HL-60 (cell line): Measurements from ENCODE around the gene HLA-DMA.

Source experiments
- DNase-seq, 2 experiments: peaks; one replicate each; pipeline ENCODE4 v3.0.0-alpha.2; 2010 to 2020; ENCODE audit warnings: low read depth in 1 of 2, low spot score in 1 of 2
- H3K27ac ChIP-seq: fragments of 250-450 bp; sonication (Bioruptor Pico); replicated peaks from 2 replicates; pipeline ENCODE4 v1.5.1; 2020; ENCODE audit warnings: mild to moderate bottlenecking, moderate library complexity
- H3K27me3 ChIP-seq: fragments of 250-450 bp; sonication (Bioruptor Pico); 2 replicates; pipeline ENCODE4 v1.5.1; 2021; ENCODE audit warnings: mild to moderate bottlenecking, moderate library complexity; ENCODE audit not compliant: insufficient read depth, poor library complexity, severe bottlenecking
- H3K4me3 ChIP-seq: replicated peaks from 2 replicates; pipeline ENCODE4 v1.5.1; 2011; ENCODE audit warnings: mild to moderate bottlenecking, control low read depth, low read length; ENCODE audit not compliant: insufficient read depth
- GABPA ChIP-seq: IDR thresholded peaks from 2 replicates; pipeline ENCODE4 v1.6.1; 2012; ENCODE audit warnings: low read depth
- POLR2AphosphoS5 ChIP-seq: IDR thresholded peaks from 2 replicates; pipeline ENCODE4 v1.6.1; 2012; ENCODE audit warnings: low read depth
- SPI1 ChIP-seq: IDR thresholded peaks from 2 replicates; pipeline ENCODE4 v1.6.1; 2012; ENCODE audit warnings: low read depth, mild to moderate bottlenecking, borderline replicate concordance
- TF ChIP-seq, protein P1 (sequence below): IDR thresholded peaks from 2 replicates; pipeline ENCODE4 v1.6.1; 2012; ENCODE audit warnings: low read depth; ENCODE audit not compliant: insufficient replicate concordance
- TF ChIP-seq, protein P2 (sequence below): IDR thresholded peaks from one replicate; pipeline ENCODE4 v1.5.1; 2011; ENCODE audit warnings: low read length, control low read depth, inconsistent platforms; ENCODE audit not compliant: insufficient read depth

HLA-DMA gene

DNA sequence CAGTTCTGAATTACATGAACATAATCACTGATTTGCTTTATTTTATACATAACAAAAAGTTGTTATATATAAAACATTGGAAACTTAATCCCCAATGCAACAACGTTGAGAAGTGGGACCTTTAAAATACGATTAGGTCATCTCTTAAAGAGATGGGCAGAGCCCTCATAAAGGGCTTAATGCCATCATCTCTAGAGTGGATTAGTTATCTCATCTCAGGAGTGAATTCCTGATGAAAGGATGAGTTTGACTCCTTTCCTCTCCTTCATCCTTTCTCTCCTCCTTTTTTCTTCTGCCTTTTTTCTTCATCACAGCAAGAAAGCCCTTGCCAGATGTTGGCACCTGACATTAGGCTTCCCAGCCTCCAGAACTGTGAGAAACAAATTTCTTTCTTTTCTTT is 42.6 kb upstream of the HLA-DMA start:
- no peak overlapping the region for H3K4me3 ChIP-seq
- peaks cover 3% of the 10 kb centered on the region for H3K27me3 ChIP-seq
- no peak overlapping the region for H3K27ac ChIP-seq
- no peak for DNase-seq
- TF ChIP-seq GABPA (no peak), SPI1 (no peak)

GRCh38 chr6:32993363-32993973 is 40.6 kb upstream of the HLA-DMA start:
- DNase-seq: no peak
- H3K27me3 ChIP-seq: peaks cover 3% of the 10 kb centered on the region
- TF ChIP-seq, protein P1, sequence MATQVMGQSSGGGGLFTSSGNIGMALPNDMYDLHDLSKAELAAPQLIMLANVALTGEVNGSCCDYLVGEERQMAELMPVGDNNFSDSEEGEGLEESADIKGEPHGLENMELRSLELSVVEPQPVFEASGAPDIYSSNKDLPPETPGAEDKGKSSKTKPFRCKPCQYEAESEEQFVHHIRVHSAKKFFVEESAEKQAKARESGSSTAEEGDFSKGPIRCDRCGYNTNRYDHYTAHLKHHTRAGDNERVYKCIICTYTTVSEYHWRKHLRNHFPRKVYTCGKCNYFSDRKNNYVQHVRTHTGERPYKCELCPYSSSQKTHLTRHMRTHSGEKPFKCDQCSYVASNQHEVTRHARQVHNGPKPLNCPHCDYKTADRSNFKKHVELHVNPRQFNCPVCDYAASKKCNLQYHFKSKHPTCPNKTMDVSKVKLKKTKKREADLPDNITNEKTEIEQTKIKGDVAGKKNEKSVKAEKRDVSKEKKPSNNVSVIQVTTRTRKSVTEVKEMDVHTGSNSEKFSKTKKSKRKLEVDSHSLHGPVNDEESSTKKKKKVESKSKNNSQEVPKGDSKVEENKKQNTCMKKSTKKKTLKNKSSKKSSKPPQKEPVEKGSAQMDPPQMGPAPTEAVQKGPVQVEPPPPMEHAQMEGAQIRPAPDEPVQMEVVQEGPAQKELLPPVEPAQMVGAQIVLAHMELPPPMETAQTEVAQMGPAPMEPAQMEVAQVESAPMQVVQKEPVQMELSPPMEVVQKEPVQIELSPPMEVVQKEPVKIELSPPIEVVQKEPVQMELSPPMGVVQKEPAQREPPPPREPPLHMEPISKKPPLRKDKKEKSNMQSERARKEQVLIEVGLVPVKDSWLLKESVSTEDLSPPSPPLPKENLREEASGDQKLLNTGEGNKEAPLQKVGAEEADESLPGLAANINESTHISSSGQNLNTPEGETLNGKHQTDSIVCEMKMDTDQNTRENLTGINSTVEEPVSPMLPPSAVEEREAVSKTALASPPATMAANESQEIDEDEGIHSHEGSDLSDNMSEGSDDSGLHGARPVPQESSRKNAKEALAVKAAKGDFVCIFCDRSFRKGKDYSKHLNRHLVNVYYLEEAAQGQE: no peak
- TF ChIP-seq, protein P2, sequence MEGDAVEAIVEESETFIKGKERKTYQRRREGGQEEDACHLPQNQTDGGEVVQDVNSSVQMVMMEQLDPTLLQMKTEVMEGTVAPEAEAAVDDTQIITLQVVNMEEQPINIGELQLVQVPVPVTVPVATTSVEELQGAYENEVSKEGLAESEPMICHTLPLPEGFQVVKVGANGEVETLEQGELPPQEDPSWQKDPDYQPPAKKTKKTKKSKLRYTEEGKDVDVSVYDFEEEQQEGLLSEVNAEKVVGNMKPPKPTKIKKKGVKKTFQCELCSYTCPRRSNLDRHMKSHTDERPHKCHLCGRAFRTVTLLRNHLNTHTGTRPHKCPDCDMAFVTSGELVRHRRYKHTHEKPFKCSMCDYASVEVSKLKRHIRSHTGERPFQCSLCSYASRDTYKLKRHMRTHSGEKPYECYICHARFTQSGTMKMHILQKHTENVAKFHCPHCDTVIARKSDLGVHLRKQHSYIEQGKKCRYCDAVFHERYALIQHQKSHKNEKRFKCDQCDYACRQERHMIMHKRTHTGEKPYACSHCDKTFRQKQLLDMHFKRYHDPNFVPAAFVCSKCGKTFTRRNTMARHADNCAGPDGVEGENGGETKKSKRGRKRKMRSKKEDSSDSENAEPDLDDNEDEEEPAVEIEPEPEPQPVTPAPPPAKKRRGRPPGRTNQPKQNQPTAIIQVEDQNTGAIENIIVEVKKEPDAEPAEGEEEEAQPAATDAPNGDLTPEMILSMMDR: no peak
- TF ChIP-seq POLR2AphosphoS5 (no peak), SPI1 (no peak), GABPA (no peak)
- no peak overlapping the region for H3K27ac ChIP-seq
- no peak overlapping the region for H3K4me3 ChIP-seq

DNA sequence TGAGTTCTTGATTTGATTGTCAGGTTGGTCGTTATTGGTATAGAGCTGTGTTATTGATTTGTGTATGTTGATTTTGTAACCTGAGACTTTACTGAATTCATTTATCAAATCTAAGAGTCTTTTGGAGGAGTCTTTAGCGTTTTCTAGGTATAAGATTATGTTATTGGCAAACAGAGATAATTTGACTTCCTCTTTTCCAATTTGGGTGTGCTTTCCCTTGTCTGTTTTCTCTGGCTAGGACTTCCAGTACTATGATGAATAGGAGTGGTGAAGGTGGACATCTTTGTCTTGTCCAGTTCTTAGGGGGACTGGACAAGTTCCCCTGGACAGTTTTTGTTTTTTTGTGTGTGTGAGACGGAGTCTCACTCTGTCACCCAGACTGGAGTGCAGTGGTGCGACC is 39.1 kb upstream of the HLA-DMA start:
- Histone ChIP-seq H3K27ac (no peak overlapping the region), H3K4me3 (no peak overlapping the region), H3K27me3 (peaks cover 3% of the 10 kb centered on the region)
- no peak for DNase-seq
- TF ChIP-seq, protein P1: no peak
- peak; percentile 80 for TF ChIP-seq SPI1
- TF ChIP-seq, protein P2: no peak

DNA sequence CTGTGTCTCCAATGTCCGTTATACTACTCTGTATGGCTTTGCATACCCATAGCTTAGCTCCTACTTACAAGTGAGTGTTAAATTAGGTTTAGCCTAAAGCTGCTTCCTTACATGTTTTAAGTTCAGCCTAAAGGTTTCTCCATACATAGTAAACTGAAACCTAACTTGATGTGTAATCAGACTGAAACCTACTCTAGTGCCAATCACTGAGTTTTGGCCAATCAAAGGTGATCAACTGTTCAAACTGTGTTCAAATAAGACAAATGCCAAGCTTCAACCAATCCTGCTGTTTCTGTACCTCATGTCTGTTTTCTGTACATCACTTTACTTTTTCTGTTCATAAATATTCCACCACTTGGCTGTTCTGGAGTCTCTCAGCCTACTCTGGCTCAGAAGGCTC is 36.5 kb upstream of the HLA-DMA start:
- Histone ChIP-seq H3K4me3 (no peak overlapping the region), H3K27ac (no peak overlapping the region), H3K27me3 (no peaks in the 10 kb centered on the region)
- no peak for DNase-seq
- TF ChIP-seq POLR2AphosphoS5 (no peak), SPI1 (no peak)
- TF ChIP-seq, protein P1: no peak
